GM21528 (cell line): ENCODE measurements around the gene MGAT5.

Experiments
- ATAC-seq: cut with Tn5 transposase; IDR thresholded peaks from one replicate; pipeline ENCODE4 v1.9.1; 2021; ENCODE audit warnings: mild to moderate bottlenecking, moderate library complexity; ENCODE audit not compliant: unreplicated experiment, low FRiP score

The MGAT5 gene

DNA sequence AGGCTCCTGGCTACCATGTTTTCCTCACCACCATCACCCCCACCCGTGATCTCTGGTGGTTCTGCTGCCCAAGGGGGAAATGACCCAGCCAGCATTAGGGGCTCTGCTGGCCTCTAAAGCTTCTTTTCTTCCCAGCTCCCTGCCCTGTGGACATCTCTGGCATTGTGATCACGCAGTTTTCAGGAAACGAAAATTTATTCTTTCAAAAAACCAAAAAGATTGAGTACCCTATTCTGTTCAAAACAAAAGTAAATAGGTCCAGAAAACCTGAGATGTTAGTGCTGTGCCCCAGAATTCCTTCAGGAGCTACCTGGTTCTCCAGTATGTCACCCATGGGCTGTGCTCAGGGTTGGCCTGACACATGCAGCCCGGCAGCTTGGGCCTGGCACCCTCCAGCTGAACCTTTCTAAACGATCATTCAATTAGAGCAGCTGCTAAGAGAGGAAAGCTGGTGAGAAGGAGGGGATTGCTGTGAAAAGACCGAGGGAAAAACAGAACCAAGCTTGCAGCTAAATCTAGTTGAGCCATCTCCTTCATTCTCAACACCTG, 157.5 kb downstream of the MGAT5 start:
- ATAC-seq: no peak

DNA sequence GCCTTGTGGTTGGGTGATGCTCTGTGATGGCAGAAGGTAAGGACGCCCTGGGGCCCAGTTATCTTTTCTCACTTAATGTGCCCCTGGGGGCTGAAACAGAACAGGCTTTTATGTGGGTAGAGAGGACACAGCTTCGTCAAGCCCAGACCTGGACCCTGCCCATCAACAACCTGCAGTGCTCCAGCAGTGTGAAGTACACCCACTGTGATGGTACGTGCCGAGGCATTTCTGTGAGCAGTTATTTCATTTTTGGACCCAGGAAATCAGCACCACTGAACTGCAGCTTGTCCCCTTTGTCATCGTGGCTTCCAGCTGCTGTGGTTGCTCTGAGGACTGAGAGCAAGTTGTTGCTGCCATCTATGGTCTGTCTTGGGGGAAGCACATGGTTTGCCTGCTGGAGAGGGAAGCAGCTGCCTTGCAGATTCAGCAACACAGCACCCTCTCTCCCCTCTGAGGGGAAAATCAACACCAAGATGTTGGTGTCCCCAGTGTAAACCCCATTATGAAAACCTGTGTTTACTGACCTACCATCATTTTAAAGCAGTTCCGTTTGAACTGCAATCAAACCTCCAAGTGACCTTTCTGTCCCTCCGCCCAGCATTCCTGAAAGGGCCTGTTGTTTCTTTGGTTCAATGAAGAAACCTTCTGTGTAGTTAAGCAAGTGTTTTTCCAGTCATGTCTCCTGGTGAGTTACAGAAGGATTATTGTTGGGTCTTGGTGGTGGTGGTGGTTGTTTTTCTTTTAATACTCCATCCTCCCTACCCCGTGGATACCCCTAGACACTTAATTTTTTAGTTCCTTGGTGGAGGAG, 158.2 kb downstream of the MGAT5 start:
- peak; percentile 98 for ATAC-seq

DNA sequence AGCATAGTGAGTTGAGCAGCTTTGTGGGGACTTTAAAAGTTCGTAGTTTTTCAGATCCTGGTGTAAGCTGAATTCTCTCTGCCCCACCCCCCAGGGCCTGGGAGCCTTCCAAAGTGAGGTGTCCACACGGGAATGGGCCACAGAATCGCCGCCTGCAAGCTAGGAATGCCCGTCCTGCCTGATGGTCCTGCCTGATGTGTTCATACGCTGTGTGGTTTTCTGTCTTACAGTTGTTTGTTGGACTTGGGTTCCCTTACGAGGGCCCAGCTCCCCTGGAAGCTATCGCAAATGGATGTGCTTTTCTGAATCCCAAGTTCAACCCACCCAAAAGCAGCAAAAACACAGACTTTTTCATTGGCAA, 158.7 kb downstream of the MGAT5 start:
- no peak for ATAC-seq

DNA sequence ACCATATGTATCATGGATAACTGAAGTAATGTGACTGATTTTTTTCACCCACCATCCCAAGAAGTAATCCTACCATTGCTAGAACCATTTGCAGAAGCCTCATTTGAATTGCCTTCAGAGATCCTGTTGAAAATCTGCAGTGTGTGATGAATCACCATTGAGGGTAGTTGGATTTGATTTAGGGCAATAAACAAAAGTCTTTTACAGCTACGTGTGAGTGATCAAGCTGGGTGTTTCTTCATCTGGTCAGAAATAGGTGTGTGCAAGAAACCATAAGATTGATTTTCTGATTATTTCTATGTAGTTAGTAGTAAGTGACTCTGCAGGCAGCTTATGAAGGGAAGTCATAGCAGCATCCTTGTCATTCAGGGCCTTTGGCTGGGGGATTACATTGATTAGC, 159.6 kb downstream of the MGAT5 start:
- ATAC-seq: no peak

DNA sequence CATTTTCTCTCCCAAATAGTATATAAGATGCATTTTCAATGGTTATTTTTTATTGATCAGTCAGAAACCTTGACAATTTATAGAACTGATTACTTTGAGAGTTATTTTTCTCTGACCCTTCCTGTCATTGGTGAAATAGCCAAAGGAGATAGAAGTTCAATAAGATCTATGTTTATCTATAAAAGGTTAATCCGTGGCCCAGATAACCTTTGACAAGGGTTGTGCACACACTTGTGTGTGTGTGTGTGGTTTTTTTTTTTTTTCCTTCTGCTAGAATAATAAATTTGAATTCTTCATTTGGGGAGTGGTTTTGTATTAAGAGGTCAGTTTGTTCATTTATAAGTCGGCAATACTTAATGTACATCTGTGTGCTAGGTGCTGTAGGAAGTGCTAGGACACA, 160.0 kb downstream of the MGAT5 start:
- no peak for ATAC-seq

DNA sequence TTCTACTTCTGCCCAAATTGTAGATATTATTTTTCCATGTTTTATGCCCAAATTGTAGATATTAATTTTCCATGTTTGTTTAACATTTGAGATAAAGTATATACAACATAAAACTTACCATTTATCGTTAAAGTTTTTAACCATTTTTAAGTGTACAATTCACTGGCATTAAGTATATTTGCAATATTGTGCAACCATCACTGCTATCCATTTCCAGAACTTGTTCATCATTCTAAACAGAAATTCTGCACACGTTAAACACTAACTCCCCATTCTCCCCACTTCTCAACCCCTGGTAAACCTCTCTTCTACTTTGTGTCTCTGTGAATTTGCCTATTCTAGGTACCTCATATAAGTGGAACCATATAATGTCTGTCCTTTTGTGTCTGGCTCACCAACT, 162.1 kb downstream of the MGAT5 start:
- ATAC-seq: no peak

DNA sequence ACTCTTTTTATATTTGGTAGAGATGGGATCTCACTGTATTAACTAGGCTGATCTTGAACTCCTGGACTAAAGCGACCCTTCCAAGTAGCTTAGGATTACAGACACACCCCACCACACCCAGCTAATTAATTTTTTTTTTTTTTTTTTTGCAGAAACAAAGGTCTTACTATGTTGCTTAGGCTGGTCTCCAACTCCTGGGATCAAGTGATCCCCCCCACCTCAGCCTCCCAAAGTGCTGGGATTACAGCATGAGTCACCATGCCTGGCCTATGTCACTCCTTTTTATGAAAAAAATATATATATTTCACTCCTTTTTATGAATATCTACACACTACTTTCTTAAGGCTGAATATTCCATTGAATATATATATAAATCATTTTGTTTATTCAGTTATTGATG, 162.8 kb downstream of the MGAT5 start:
- no peak for ATAC-seq

DNA sequence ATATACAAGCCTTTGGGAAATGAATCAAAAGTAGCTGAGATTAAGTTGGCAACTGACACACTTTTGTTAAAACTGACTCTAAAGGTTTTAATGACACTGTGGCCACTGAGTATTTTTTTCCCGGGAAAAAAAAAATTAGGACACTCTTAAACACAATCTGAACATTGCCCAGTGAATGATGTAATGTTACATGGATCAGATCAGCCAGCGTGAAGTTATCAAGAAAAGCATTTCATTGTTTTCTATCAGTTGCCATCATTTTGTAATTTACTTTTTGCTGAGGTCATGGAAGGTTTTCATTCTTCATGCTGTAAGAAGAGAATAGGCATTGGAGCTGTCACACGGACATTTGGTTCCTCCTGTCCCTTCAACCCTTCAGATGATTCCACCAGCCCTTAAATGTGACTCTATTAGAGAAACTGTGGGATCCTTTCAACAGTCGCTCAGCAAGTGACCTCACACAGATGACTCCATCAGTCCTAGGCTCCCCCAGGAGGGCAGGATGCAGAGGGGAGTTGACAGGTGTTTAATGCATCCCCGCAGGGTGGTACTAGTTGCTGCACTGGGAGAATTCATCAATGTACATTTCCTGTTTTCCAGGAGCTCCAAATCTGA, 164.2 kb downstream of the MGAT5 start:
- no peak for ATAC-seq

DNA sequence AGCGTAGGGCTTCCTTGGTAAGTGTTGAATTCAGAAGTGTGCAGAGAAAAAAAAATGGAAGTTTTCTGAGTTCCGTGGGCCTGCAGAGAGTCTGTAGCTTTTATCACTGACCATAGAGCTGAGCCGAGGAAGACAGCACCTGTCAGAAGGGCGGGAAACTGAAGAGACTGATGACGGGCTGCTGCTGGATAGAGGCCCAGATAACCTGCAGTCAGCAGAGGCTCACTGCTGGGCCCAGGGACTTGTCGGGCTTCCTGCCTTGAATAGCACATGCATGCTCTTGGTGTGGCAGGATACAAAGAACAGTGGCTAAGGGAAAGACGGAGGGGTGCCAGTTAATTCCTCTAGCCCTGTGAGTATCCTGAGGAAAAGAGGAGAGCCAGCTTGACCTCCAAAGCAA, 166.4 kb downstream of the MGAT5 start:
- no peak for ATAC-seq

DNA sequence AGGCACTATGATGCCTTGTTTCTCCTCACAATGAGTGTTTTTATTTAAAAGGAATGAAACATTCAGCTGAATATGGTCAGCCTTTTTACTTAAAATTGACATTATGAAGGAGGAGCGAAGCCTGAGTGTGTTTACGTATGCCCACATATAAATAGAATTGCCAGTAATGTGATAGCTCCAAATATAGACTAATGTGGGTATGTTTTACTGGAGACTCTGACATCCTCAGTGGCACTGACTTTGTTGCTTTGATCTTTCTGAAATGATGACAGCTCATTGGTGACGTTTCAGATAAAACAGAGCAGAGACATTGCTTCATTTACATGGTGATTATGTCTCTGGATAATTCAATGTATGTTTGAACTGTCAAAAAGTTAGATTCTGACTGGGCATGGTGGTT, 167.0 kb downstream of the MGAT5 start:
- no peak for ATAC-seq

DNA sequence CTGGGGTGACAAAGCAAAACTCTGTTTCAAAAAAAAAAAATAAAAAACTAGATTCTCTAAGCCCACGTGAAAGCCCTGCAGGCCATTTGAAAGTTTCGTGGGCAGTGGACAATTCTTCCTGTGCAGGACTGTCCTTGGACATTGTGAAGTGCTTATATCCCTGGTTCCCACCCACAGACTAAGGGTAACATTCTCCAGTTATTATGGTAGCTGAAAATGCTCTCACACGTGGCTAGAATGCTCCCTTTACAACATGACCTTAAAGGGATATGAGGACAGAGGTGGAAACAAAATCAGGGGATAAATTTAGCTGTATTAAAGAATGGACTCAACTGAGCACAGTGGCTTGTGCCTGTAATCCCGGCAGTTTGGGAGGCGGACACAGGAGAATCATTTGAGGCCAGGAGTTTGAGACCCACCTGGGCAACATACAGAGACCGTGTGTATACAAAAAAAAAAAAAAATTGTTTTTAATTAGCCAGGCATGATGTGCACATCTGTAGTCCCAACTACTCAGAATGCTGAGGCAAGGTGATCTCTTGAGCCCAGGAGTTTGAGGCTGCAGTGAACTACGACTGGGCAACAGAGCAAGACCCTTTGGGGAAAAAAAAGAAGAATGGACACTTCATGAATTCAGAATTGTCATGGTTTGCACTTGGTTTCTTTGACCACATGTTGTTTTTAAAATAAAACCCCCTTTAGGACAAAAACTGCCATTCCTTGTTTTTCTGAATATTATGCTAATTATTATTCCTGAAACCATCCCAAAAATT, 167.9 kb downstream of the MGAT5 start:
- no peak for ATAC-seq

DNA sequence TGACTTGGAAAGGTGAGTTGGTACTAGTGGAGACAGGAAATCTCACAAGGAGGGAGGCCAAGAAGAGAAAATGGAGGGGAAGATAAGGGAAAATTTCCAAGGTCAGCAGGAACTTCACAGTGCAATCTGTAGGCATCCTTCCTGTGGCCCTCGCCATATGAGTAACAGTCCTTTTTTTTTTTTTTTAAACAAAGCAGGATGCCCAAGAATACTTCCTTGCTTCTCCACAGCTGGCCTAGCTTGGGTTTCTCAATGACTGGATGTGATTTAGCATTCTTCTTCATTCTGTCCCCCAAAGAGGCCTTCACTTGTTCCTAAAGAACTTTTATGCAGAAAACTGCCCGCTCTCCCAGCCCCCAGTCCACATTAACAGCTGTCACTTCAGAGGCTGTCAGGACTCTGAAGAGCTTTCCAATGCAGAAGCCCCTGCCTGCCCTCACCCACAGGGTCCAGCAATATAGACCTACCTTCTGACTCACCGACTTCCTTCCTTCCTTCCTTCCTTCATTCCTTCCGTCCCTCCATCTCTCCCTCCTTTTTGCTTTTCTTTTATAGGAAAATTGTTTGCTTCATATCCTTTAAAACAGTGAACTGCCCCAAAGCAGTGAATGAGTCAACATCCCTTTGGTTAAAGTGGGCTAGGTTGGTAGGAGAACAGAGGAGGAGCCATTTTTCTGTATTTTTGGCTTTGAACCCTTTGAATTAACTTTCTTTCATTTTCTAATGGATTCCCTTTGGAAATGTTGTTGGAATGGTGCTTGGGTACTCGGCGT, 172.0 kb downstream of the MGAT5 start:
- ATAC-seq: no peak

DNA sequence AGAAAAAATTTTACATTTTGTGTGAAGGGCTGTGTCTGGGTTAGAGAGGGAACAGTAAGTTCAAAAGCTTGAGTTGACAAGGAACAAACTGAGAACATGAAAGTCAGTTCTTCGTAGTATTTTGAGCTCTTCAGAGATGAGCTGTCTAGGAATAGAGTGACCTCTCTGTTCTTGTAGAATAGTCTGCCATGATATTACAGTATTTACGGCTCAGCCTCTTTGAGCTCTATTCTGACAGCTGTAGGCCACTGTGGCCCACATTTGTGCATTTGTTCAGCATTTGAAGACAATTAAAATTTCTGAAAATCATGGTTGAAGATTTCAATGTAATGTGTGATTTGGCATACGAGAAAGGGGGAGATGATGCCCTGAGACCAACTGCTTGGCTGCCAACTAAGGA, 172.8 kb downstream of the MGAT5 start:
- ATAC-seq: no peak

DNA sequence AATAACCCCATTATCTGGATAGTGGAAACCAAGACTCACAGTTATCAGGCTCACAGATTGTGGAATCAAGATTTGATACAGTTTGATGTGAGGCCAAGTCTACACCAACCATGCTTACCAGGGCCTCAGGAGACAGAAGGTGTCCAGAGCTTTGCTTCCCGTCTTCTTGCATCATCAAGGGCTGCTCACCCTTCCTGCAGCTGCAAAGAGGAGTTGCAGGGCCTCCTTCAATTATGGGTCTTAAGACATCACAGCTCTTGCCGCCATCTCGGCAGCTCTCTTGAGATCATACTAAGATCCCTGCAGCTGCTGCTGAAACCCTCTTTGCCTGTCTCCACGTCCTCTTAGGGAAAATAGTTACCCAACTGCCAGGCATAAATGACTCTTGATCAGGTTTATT, 176.0 kb downstream of the MGAT5 start:
- ATAC-seq: no peak

DNA sequence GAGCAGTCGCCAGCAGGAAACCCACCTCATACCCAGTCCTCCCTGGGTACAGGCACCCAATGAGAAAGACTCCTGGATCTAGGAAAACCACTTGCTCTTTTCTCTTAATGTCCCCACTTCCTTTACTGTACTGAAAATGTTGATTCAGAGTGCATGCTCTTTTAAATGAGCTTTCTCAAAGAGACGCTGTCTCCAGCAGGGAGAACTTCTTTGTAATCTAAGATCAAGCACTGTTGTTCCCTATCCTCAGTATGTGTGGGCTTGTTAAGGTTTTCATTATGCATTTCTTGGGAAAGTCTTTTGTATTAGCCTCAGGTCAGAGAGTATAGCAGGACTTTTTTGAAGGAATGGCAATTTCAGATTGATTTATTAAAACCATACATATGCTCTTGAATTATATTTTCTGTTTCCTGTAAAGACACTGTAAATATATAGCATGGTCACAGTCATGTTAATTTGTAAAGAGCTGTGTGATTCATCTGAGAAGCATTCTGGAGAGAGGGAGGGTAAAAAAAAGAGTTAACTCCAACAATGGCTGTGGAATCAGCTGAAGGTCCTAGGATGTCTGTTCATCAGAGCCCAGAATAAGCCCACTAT, 178.1 kb downstream of the MGAT5 start:
- no peak for ATAC-seq

DNA sequence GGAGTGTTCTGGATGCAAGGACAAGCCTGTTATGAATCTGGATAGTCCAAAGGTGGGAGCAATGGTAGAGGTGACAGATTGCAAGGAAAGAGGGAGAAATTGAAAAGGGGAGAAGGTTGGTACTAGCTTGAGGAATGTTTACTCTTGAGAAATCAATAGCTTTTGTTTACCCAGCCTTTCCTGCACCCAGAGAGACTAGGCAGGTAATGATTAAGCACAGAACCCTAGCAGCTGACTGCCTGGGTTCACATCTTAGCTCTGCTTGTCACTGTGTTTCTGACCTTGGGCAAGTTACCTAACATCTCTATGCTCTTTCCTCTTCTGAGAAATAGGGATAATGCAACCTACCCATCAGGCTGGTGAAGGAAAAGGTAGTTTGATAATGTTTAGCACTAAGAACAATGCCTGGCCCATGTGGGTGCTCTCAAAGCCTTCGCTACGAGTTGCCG, 178.6 kb downstream of the MGAT5 start:
- ATAC-seq: no peak

DNA sequence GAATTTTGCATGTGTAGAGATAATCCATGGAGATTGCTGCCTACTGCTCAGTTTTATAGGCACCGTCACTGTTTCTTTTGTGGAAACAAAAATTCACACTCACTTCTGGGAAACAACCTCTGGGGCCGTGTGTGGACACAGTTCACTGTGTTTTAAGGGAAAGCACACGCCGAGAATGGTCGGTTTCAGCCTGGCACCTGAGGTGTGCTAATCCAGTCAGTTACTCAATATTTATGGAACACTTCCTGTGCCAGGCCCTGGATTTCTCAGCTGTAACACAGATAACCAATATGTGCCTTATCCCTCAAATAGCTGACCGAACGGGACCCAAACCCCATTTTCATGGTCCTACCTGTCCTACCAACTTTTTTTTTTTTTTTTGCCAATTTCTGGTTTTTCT, 179.6 kb downstream of the MGAT5 start:
- no peak for ATAC-seq

DNA sequence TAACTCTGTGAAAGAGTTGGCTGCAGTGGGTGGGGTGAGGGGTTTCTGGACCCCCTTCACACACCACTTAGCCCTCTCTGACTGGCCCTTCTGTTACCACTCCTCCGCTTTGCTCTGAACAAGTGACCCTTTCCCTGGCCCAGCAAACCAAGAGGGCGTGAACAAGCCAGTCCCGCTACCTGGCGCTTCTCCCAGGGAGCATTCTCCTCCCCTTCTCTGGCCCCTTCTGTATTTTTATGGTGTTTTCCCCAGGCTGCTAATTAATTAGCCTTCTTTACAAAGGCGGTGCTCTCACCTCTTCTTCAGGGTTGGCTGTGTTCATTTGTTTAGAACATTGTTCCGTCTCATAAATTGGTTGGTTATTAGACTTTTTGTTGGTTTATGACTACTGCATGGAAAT, 180.1 kb downstream of the MGAT5 start:
- ATAC-seq: no peak

DNA sequence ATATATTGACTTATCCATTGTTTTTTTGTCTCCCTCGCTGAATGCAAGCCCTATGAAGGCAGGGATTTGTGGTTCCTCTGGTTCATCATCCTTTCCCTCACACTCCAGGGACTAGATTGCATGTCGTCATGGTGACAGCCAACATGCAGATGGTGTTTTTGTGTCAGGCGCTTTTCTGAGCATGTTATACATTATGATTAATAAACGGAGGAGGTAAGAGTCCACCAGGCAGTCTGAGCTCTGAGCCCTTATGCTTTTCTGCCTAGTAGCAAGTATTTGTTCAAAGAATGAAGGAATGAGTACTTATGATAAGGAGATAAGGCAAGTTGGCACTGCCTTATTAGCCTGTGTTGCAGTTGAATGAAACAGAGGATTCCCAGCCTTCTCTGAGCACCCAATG, 181.6 kb downstream of the MGAT5 start:
- no peak for ATAC-seq

DNA sequence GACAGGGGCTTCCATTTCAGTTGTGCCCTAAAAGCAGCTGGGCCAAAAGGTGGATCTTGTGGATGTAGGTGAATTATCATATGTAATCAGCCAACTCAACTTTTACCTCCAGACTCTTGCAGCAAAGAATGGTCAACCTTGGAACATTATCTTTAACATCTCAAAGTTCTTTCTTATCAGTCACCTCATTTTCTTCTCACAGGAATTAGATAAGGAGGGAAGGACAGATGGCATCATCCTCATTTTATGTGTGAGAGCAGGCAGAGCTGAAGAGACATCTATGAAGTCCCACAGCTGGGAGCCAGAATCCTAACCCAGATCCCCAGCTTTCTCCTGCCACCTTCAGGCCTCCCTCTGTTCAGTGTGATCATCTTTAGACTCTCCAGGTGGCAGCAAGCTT, 182.1 kb downstream of the MGAT5 start:
- ATAC-seq: no peak
